Activated effector memory CD4-positive, alpha-beta T cell treated with Interleukin-2 at 50 U/mL for 16 hours (primary cell): ENCODE measurements around the gene CDHR3.
A peak's percentile ranks its signal among the peaks of the same experiment; 100 is the strongest.

Experiments
- DNase-seq: peaks from one replicate; pipeline ENCODE4 v3.0.0-alpha.2; 2020

The CDHR3 gene

GRCh38 chr7:106053109-106053508 is 90.0 kb downstream of the CDHR3 start:
- no peak for DNase-seq

GRCh38 chr7:106054156-106054910 is 91.3 kb downstream of the CDHR3 start:
- DNase-seq: no peak

- DNase-seq: no peak
Observed at GRCh38 chr7:106054971-106055532, 92.0 kb downstream of the CDHR3 start.

GRCh38 chr7:106056513-106057203 is 93.6 kb downstream of the CDHR3 start:
- peak; percentile 51 for DNase-seq

GRCh38 chr7:106057204-106057961 is 94.3 kb downstream of the CDHR3 start:
- no peak for DNase-seq

- DNase-seq: no peak
Observed at GRCh38 chr7:106057962-106058927, 95.2 kb downstream of the CDHR3 start.

GRCh38 chr7:106058928-106059324 is 95.9 kb downstream of the CDHR3 start:
- no peak for DNase-seq

- no peak for DNase-seq
Observed at GRCh38 chr7:106059556-106059955, 96.5 kb downstream of the CDHR3 start.

GRCh38 chr7:106060394-106060920 is 97.4 kb downstream of the CDHR3 start:
- DNase-seq: no peak

GRCh38 chr7:106061301-106061979 is 98.4 kb downstream of the CDHR3 start:
- no peak for DNase-seq

GRCh38 chr7:106062006-106062405 is 98.9 kb downstream of the CDHR3 start:
- DNase-seq: no peak

GRCh38 chr7:106062521-106062931 is 99.5 kb downstream of the CDHR3 start:
- DNase-seq: no peak

- no peak for DNase-seq
Observed at GRCh38 chr7:106063024-106063423, 100.0 kb downstream of the CDHR3 start.

- DNase-seq: no peak
Observed at GRCh38 chr7:106063692-106064091, 100.6 kb downstream of the CDHR3 start.

- DNase-seq: no peak
Observed at GRCh38 chr7:106064316-106064715, 101.3 kb downstream of the CDHR3 start.

- no peak for DNase-seq
Observed at GRCh38 chr7:106064771-106065574, 101.9 kb downstream of the CDHR3 start.

GRCh38 chr7:106065575-106066500 is 102.8 kb downstream of the CDHR3 start:
- no peak for DNase-seq

GRCh38 chr7:106067678-106068077 is 104.6 kb downstream of the CDHR3 start:
- no peak for DNase-seq

- no peak for DNase-seq
Observed at GRCh38 chr7:106068538-106068961, 105.5 kb downstream of the CDHR3 start.
